Ovary (tissue), 9 donors: ENCODE results near the gene SPON2. TPM values are rescaled to one million over a fixed set of nuclear protein-coding genes. Genes with fewer than 3 reads are reported as not detected.

Source experiments
- DNase-seq, 5 donors: peaks; one replicate each; pipeline ENCODE4 v3.0.0-alpha.2; 2019 to 2020
- H3K27ac ChIP-seq, 2 donors: fragments of 200-600 bp; one replicate each; pipeline versions ENCODE4 v1.5.1 to v1.8.0; 2019 to 2022
- H3K27me3 ChIP-seq: fragments of 200-600 bp; one replicate; pipeline ENCODE4 v1.8.0; 2022
- H3K36me3 ChIP-seq: fragments of 200-600 bp; sonication (generic); one replicate; pipeline ENCODE4 v1.5.1; 2019
- H3K4me1 ChIP-seq: one replicate; pipeline ENCODE4 v1.8.1; 2013; ENCODE audit warnings: mild to moderate bottlenecking, moderate library complexity; ENCODE audit not compliant: insufficient read depth
- H3K4me3 ChIP-seq: fragments of 200-600 bp; sonication (generic); one replicate; pipeline ENCODE4 v1.5.1; 2017
- H3K9me3 ChIP-seq, 2 donors: fragments of 200-600 bp in 1 of 2; sonication (generic) in 1 of 2; one replicate each; pipeline versions ENCODE4 v1.5.1 to v1.8.1; 2013 to 2019; ENCODE audit warnings: mild to moderate bottlenecking in 1 of 2, moderate library complexity in 1 of 2
- EP300 ChIP-seq: sonication (generic); formaldehyde crosslinking; IDR thresholded peaks from one replicate; pipeline ENCODE4 v1.6.1; 2017; ENCODE audit warnings: antibody characterized with exemption
- POLR2A ChIP-seq: fragments of 450-650 bp; IDR thresholded peaks from one replicate; pipeline ENCODE4 v1.6.1; 2017; ENCODE audit warnings: antibody characterized with exemption, mild to moderate bottlenecking, moderate library complexity
- WGBS, 3 donors: extraction: QIAGEN DNeasy Blood & Tissue Kit in 1 of 3; methylation state at CpG; one replicate each; pipeline versions ENCODE4 v1.1.5 to v1.1.7; 2013 to 2017; 5-methylcytosine and 5-hydroxymethylcytosine counted together
- intact Hi-C, 4 donors: fragments of 100-400 bp; cut with DNase I; formaldehyde crosslinking; loops; one replicate each; pipeline versions ENCODE4 v1.11.0 to v1.15.1; 2022 to 2023
- polyA plus RNA-seq, 2 donors: library from polyadenylated mRNA; stranded (reverse); fragments of 200-250 nt in 1 of 2; fragments of 350-450 nt in 1 of 2; fragmentation: Illumina TruSeq in 1 of 2; extraction: RNeasy Lipid Tissue Mini Kit (QIAGEN cat#74804) in 1 of 2; gene quantifications; one replicate each; pipeline ENCODE4 v1.2.3, GENCODE V29; 2013 to 2014
- total RNA-seq, 7 donors: library from RNA; depleted of rRNA in 2 of 7; stranded (reverse); fragments of >200 nt in 2 of 7; fragmentation: NEBNext Ultra II Directional in 3 of 7; extraction: Animal tissue kit (Norgen Biotek cat#: 25700) in 3 of 7; gene quantifications; one replicate each; pipeline versions ENCODE4 v1.1.0 to v1.2.4, GENCODE V29; 2016 to 2023
- TF ChIP-seq, protein P1 (sequence below), 3 donors: fragments of 450-650 bp in 2 of 3; fragments of 200-600 bp in 1 of 3; IDR thresholded peaks; one replicate each; pipeline versions ENCODE4 v1.5.1 to v1.8.0; 2016 to 2022; ENCODE audit warnings: antibody characterized with exemption in 3 of 3, mild to moderate bottlenecking in 1 of 3
- donor health status: DM: no; HTN: no; CAD: no; lungs with moderate emphysema.
- donor health status: DM: no; HTN: no; CAD: no.
- donor health status: Bipolar disorder and iron deficiency.
- donor health status: DM: yes; HTN: yes; CAD: no.
- donor health status: DM: no; HTN: no; CAD: no.
- donor health status: DM: yes; HTN: yes; CAD: no.

SPON2 gene
- total and polyA plus RNA-seq, 9 donors = 8.0 to 104 (median 51.0) TPM

DNA sequence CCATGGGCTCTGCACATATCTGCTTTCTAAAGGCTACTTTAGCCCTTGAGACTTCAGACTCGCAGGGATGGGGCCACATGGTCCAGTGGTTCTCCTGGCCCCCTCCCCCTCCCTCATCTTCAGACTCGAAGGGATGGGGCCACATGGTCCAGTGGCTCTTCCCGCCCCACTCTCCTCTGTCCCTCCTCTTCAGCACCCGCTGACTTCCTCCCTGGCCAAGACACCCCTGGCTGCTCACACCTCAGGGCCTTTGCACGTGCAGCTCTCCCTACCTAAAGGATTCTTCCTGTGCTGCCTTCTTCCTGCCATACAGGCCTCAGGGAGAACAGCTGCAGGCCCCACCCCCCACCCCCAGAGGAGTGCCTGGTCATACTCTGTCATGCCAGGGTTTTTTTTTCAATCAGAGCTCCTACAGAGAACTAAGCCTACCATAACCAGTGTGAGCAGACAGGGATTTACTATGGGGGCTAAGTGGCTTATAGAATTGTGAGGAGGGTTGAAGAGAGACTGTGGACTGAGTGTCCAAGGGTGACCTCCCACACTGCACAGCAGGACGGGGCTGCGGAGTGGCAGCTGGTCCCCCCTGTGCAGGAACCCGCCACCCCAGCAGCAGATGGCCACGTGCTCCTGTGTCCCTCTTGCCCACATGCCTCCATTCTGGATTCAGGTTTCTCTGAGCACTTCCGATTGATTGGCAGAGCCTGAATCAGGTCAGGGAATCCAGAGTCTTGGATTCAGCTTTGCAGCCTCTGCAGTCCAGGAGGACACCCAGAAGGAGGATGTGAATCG, 6.1 kb upstream of the SPON2 start:
- intact Hi-C loops = loop anchor here in 1 of 4 donors (10.0 kb wide), 1 partner anchor 166 kb away; the partner anchor contains the start of gene UVSSA
- no peak overlapping the region for H3K27ac ChIP-seq

DNA sequence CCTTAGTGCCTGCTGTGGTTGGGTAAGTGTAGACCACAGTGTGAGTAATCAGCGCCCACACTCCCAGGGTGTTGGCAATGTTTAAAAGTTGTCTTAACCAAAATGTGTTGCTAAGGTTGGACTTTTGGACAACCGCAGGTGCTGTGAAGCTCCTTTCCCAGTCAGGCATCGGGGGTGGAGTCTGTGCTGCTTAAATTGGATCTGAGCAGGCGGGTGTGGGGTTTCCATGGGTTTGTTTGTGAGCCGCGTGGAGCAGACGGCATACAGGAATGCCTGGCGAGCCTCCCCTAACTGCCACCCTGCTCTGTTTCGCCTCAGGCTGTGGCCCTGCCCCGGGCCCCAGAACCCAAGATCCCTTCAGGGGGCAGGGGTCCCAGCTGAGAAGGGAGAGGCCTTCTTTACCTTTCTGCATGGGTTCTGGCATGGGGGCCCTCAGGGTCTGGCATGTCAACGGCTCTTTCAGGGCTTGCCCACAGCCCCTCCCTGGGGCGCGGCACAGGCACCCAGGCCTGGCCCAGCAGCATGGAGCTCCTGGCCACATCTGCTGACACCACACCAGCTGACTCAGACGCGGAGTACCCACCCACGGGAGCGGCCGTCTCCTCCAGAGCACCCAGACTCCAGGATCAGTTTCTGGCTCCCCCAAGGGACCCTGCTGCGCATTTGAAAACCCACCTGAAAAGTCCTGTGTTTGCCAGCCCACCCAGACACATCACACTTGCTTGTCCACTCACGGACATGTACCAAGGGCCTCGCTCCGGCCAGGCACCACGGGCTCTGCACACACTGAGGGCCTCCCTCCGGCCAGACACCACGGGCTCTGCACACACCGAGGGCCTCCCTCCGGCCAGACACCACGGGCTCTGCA, 5.1 kb upstream of the SPON2 start:
- Histone ChIP-seq H3K4me3 (no peak overlapping the region), H3K36me3 (no peaks in the 10 kb centered on the region), H3K4me1 (peaks cover 10% of the 10 kb centered on the region), H3K27ac (no peak overlapping the region), H3K27me3 (no peaks in the 10 kb centered on the region), H3K9me3 (no peaks in the 10 kb centered on the region)
- 83 to 90% (median 84%) methylated on average over 15 to 28 of the region's 28 CpGs for WGBS, 3 donors
- TF ChIP-seq, protein P1, sequence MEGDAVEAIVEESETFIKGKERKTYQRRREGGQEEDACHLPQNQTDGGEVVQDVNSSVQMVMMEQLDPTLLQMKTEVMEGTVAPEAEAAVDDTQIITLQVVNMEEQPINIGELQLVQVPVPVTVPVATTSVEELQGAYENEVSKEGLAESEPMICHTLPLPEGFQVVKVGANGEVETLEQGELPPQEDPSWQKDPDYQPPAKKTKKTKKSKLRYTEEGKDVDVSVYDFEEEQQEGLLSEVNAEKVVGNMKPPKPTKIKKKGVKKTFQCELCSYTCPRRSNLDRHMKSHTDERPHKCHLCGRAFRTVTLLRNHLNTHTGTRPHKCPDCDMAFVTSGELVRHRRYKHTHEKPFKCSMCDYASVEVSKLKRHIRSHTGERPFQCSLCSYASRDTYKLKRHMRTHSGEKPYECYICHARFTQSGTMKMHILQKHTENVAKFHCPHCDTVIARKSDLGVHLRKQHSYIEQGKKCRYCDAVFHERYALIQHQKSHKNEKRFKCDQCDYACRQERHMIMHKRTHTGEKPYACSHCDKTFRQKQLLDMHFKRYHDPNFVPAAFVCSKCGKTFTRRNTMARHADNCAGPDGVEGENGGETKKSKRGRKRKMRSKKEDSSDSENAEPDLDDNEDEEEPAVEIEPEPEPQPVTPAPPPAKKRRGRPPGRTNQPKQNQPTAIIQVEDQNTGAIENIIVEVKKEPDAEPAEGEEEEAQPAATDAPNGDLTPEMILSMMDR (IDR thresholded peaks at IDR 0.05) = no peak
- TF ChIP-seq EP300 (no peak), POLR2A (no peak)
- no peak for DNase-seq
- intact Hi-C loops = loop anchor here in 1 of 4 donors (10.0 kb wide), 1 partner anchor 167 kb away; the partner anchor contains the start of gene UVSSA

More for the DNA sequence above, 6.1 kb upstream of the SPON2 start:
- H3K4me1 ChIP-seq = peaks cover 6% of the 10 kb centered on the region
- DNase-seq = no peak
- H3K27me3 ChIP-seq = no peaks in the 10 kb centered on the region
- no peaks in the 10 kb centered on the region for H3K9me3 ChIP-seq
- no peak for TF ChIP-seq EP300
- no peak for TF ChIP-seq POLR2A
- TF ChIP-seq, protein P1 (IDR thresholded peaks at IDR 0.05) = no peak
- no peak overlapping the region for H3K4me3 ChIP-seq
- 88 to 91% (median 90%) methylated on average over 11 of the region's 11 CpGs for WGBS, 3 donors
- no peaks in the 10 kb centered on the region for H3K36me3 ChIP-seq

DNA sequence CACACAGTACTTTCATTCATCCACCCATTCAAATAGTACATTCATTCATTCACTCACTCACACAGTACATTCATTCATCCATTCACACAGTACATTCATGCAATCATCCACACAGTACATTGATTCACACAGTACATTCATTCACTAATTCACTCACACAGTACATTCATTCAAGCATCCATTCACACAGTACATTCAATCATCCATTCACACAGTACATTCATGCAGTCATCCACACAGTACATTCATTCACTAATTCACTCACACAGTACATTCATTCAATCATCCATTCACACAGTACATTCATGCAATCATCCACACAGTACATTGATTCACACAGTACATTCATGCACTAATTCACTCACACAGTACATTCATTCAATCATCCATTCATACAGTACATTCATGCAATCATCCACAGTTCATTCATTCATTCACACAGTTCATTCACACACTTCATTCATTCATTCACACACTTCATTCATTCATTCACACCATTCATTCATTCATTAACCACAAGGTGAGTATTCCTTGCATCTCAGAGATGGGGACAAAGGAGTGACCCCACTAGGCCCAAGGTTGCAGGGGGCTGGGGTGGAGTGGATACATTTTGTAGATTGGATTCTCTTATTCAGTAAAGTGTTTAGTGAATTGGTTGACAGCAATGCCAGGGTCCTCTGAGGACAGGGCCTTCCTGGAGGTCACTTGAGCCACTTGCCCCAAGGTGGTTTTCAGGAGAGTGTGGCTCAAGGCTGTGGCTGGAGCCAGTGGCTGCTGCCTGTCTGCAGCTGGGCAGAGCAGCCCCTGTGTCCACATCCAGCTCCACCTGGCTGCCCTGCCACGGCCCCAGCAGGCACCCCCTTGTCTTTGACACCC, 4.3 kb upstream of the SPON2 start:
- Histone ChIP-seq H3K27ac (no peak overlapping the region), H3K4me3 (no peak overlapping the region), H3K36me3 (no peaks in the 10 kb centered on the region), H3K4me1 (peaks cover 10% of the 10 kb centered on the region), H3K27me3 (no peaks in the 10 kb centered on the region), H3K9me3 (no peaks in the 10 kb centered on the region)
- no peak for DNase-seq
- intact Hi-C loops = loop anchor here in 1 of 4 donors (10.0 kb wide), 1 partner anchor 168 kb away; the partner anchor contains the start of gene UVSSA
- TF ChIP-seq EP300 = no peak
- TF ChIP-seq POLR2A = no peak
- TF ChIP-seq, protein P1 (IDR thresholded peaks at IDR 0.05) = no peak
- WGBS, 3 donors = 56 to 86% (median 75%) methylated on average over 1 of the region's 1 CpG
